GM21723 (cell line): ENCODE data around the gene IQCF6.
"Not testable (repeated sequence)": the region's sequence is repeated elsewhere in the genome, so short reads cannot be mapped to it uniquely, and the experiment has no call there.

Experiments used
- ATAC-seq: cut with Tn5 transposase; IDR thresholded peaks from one replicate; pipeline ENCODE4 v1.9.1; 2021; ENCODE audit warnings: mild to moderate bottlenecking, moderate library complexity; ENCODE audit not compliant: unreplicated experiment

IQCF6 gene

DNA sequence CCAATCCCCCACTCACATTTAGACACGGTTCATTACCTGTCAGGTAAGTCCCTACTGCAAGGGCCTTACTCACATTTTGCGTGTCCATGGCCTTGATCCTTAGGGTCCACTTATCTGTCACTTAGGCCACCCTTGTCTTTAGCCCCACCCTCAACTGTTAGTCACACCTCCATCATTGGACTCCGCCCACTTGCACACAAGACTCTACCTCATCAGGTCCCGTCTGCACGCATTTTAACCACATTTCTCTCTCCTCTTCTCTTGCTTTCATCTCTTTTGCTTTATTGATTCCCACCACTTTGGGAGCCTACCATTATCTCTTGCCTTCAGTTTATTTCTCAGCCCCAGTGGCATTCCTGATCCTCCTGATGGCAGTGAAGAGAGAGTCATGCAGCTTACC, at the start of gene IQCF6:
TSS of gene IQCF6 (minus strand) at position 101 of the 400 bp plus-strand sequence. CDS start at position 88, 13 bp downstream.
- no peak for ATAC-seq

DNA sequence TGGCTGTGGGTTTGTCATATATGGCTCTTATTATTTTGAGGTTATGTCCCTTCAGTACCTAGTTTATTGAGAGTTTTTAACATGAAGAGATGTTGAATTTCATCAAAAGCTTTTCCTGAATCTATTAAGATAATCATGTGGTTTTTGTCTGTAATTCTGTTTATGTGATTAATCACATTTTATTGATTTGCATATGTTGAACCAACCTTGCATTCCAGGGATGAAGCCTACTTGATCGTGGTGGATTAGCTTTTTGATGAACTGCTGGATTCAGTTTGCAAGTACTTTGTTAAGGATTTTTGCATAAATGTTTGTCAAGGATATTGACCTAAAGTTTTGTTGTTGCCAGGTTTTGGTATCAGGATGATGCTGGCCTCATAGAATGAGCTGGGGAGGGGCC, 49.3 kb upstream of the IQCF6 start:
- ATAC-seq: no peak

DNA sequence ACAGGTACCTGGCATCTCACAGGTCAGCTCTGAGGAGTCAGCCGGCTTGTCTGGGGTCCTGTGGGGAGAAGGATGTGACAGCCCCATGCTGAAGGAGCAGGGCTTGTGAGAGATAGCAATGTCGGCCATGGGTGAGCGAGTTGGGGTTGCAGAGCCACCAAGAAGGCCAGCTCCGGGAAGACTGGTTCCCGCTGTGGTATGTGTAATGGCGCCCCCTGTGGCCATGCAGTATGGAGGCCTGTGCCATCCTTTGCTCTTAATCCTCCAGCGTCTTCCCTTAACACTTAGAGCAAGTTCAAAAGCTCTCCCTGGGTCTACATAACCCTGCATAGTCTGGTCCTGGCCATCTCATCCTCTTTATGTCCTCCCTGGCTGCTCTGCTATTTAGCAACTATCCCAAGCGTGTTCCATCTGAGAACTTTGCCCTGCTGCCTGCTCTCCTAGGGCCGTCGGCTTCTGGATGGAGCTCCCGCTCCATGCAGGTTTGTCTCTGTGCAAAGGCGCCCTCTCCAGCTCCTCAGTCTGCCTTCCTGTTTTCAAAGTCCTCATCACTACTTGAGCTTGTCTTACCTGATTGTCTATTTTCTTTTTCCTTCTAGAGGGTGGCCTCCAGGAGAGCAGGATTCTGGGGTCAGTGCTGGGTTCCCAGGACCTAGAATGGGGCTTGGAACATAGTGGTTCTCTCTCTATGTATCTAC, 40.8 kb upstream of the IQCF6 start:
- ATAC-seq: no peak

DNA sequence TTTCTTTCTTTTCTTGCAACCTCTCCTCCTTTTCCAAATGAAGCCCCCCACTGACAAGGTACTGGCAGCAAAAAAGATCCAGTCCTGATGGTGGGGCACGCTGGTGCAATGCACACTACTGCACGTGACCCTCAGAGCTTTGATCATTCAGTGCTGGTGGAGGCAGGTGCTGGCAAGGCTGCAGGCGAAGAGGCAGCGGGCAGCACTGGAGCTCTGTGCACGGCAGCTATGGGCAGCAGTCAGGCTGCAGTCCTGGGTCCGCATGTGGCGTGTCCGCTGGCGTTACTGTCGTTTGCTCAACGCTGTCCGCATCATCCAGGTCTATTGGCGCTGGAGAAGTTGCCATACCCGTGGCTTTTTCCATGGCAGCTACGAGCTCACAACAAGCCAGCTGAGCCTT, 40.1 kb upstream of the IQCF6 start:
- ATAC-seq: no peak

DNA sequence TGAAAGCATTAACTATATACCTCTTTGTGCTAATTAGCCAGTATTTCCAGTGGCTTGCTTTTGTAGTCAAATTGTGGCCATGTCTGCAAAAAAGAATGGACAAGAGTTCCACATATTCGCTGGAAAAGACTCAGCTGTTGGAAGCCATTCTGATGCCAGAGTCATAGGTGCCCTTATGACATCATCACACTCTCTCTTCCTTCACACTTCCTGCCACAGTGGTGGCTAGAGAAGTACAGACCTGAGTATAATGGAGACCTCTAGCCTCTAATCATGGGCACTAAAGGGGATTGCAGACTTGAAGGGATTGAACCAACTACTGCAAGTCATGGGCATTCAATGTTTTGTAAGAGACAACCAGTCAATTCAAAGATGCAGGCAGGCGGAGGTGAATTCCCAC, 38.3 kb upstream of the IQCF6 start:
- no peak for ATAC-seq

DNA sequence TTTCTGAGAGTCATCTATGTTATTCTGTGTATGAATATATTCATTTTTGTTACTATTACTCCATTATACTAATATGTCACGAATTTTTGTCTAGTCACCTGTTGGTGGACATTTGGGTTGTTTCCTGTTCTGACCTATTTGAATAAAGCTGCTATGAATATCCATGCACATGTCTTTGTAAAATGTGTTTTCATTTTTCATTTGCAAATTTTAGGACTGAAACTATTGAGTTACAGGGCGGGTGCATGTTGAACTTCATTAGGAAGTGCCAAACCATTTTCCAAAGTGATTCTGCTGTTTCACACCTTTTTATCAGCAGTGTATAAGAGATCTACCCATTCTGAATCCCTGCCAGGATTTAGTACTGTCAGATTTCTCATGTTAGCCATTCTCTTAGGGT, 37.7 kb upstream of the IQCF6 start:
- no peak for ATAC-seq

DNA sequence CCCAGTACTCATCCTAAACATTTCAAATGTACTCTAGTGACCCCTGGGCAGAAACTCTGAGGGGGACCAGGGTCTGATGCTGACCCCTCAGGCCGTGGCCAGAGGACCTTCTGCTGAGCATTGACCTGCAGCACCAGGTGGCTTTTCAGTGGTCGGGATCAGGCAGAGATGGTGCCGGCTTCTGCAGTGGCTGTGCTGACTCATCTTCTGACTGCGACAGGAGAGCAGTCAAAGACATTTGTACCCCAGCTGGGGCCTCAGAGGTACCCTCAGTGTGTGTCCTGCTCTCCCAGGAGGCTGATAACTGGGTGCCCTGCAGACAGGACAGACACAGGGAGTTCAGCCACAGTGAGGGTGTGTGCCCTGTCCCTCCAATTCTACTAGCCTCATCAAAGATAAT, 36.6 kb upstream of the IQCF6 start:
- no peak for ATAC-seq

DNA sequence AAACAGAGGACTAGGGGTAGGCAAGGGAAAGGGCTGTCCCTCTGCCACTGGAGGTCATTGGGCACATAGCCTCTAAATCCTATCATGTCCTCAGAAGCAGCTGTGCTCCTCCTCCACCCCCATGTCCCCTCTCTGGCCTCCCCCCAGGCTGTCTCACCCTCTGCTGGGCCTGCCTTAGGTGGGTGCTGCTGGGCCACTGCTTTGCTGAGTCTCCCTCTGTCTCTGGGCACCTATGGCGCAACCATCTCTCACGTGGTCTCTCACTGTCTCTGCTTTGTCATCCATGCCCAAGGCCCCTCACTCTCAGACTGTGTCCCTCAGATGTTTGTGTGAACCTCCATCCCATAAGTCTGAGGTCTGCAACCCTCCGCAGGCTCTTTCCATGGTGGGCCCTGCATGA, 35.0 kb upstream of the IQCF6 start:
- no peak for ATAC-seq

DNA sequence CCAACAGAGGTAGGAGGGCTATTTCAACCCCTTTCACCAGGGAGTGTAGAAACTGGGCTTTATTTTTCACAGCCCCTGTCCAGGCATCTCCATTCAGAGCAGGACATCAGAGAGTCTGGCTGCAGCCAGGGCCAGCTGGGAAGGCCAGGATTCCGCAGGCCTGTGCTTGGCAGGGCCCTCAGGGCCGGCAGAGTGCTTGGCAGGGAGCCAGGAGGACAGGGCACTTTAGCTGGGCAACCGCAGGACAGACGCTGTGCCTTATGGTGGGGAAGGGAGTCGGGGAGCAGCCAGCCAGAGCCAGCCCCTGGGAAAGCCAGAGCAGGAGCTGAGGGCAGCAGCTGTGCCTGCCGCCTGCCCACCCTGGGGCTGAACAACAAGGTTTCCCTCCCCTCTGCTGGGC, 34.5 kb upstream of the IQCF6 start:
- no peak for ATAC-seq

DNA sequence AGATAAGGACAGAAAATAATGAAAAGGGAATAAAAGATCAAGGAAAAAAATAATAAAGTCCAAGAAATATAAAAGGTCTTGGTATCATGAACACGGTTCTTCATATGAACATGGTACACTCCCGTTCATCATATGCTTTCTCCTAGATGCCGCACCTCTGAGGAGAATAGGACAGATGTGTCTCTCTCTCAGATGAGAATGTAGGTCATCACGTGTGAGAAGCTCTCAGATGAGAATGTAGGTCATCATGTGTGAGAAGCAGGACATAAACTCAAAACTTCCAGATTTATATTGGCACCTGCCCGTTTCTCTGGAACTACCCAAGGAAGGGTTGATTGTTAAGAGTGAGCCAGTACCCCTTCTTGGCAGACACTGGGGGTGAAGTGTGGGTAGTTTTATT, 29.9 kb upstream of the IQCF6 start:
- no peak for ATAC-seq

DNA sequence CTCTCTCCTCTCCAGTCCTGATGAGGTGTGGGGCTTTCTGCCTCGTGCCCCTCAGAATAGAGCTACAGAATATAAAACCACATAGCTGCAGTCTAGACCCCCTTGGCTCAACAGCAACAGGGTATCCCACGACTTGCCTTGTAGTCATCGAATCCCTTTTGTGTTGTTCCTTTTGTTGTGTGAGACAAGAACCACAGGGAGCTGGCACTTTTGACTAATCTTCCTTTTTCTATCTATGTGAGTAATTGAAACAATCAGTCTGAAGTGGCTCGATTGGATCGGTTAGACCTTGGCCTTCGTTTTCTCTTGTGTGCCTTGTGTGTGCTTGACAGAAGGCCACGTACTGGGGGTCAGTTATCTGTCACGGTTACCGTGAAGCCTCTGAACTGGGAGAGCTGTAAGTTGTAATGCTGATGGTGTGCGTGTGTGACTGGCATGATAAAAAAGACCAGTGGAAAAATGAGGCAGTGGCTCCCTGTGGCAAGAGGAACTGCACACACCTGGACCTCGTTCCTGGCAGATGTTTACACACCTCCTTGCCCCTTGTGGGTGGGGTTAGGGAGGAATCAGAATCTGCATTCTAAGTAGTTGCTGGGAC, 23.2 kb upstream of the IQCF6 start:
- no peak for ATAC-seq

DNA sequence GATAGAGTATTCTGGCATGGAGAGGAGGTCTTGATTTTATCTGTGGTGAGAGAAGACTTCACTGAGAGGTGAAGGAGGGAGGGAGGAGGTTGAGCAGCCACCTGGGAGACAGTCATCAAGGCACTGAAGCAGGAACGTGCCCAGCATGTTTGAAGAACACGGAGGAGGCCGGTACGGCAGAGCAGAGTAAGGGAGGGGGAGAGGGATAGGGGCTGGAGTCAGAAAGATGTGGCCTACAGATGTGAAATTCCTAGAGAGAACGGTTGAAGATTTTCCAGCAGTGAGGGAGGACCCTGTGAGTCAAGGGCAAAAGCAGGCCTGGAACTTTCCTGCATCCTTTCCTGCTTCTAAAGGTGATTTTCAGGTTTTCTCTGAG, 21.7 kb upstream of the IQCF6 start:
- no peak for ATAC-seq

DNA sequence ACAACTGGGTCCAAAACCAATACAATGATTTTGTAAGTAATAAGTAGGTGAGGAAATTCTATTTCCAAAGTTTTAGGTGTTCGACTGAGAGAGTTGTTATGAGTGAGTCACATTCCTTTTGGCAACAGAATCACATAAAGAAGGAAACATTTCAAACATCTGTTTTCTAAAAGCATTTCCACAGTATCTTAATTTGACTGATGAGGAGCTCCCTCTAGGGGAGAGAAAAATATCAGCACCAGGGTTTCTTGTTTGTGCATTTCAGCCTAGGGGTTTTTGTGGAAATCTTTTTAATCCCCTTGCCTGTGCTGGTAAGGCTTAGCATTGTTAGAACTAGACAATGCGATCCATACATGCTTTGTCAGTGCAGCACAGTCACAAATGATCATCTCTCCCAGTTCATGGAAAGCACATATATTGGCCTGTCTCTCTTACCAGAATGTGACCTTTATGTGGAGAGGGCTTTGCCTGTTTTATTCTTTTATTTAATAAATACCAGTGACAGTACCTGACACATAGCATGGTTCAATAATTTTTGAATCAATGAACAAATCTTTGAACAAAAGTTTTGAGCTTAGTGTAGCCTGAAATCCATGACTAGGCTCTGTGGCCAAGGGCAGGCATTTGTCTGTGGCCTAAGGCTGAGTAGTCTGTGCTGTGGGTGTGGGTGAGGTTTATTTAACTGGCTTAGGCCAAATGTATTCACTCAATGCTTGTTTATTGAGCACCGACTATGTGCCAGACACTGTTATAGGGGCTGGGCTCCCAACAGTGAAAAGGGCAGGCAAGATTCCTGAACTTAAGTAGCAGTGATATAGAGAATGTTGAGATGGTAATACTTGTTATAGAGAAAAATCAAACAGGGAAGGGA, 21.1 kb upstream of the IQCF6 start:
- ATAC-seq: no peak

DNA sequence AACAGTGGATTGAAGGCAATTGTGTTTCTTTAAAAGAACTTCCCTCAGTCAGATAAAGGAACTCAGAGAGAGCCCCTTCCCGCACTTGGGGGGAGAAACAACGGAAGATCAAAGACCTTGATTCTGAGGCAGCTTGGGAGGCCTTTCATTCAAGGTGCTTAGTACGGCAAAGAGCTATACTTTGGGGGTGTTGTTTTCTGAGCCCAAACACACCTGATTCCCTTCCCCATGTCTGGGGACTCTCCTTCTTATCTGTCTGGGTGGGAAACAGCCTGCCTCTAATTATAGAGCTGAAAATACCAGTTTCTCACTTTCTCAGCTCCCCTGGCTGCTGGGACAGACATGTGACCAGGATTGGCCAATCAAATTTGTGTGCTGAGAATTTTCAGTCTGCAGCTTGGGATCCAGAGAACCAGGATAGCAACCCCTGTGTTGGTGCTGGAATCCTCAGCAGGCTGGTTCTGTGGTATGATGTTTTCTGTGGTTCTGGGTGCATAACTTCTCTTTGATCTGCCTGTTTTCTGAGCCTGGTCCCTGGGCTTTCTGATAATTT, 19.4 kb upstream of the IQCF6 start:
- ATAC-seq: no peak

DNA sequence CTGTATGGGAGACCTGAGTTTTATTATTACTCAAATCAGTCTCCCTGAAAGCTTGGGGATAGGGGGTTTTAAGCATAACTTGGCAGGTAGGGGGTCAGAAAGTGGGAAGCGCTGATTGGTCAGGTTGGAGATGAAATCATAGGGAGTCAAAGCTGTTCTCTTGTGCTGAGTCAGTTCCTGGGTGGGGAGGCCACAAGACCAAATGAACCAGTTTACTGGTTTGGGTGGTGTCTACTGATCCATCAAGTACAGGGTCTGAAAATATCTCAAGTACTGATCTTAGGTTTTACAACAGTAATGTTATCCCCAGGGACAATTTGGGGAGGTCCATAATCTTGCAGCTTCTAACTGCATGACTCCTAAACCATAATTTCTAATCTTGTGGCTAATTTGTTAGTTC, 17.8 kb upstream of the IQCF6 start:
- no peak for ATAC-seq

DNA sequence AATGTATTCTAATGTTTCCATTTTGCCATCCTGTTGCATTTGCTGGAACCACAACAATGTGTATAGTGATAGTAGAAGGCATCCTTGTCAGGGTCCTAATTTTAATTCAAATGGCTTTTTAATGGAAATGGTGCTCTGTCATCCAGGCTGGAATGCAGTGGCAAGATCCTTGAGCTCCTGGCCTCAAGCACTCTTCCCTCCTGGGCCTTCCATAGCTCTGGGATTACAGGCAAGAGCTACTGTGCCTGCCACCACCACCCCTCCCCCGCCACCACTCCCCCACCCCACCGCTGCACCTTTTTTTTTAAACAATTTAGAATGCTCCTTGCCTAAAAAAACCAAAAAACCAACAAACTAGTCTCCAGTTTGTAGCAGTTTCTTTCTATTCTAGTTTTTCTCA, 15.2 kb upstream of the IQCF6 start:
- no peak for ATAC-seq

DNA sequence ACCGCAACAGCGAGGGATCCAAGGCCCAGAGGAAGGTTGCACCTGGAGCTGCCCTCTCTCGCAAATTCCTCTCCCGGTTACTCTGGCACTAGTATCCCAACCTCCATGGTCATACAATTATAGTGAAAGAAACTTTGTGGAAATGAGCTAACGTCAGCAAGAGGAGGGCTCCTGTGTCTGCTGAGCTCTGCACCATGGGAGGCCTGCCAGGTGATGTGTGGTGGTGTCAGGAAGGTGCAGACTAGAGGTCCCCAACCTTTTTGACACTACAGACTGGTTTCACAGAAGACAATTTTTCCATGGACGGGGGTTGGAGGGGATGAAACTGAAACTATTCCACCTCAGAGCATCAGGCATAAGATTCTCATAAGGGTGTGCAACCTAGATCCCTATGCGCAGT, 13.2 kb upstream of the IQCF6 start:
- ATAC-seq: no peak

DNA sequence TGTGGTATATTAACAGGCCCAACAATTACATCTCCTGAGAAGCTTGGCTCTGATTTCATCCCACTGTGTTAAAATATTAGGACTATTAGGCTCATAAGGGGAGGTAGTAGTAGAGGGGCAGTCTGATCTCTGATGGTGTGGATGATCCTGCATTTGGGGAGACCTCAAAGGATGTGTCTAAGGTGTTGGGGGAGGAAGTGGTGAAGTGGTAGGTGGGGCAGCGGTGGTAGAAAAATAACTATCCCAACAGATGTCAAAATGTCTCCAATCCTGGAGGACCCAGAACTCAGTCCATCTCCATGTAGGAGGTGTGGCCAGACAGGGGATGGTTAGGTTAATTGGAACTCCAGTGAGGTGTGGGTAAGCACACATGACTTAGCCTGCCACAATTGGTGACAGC, 10.4 kb upstream of the IQCF6 start:
- ATAC-seq: no peak

DNA sequence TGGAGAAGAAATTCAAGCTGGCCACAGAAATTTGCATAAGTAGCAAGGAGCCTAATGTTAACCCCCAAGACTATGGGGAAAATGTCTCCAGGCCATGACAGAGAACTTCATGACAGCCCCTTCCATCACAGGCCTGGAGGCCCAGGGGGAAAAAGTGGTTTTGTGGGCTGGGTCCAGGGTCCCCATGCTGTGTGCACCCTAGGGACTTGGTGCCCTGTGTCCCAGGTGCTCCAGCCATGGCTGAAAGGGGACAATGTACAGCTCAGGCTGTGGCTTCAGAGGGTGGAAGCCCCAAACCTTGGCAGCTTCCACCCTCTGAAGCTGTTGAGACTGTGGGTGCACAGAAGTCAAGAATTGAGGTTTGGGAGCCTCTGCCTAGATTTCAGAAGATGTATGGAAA, 8.5 kb upstream of the IQCF6 start:
- ATAC-seq: not testable (repeated sequence)

DNA sequence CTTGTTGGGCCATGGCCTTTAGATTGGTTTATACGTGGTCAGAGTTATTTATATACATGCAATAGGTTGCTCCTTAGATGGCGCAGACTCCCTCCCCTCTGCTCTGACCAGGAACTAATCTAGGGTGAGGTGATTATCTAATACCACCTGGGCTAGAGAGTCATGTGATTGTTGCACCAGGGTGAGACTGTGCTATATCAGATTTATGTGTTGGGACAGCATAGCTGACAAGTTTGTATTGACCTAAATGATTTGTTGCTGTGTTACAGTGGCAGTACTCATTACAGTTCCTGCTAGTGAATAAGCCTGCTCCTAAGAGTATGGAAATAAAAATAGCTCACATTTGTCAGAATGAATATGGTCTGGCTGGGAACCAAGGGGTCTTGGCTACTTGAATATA, 7.2 kb upstream of the IQCF6 start:
- no peak for ATAC-seq

DNA sequence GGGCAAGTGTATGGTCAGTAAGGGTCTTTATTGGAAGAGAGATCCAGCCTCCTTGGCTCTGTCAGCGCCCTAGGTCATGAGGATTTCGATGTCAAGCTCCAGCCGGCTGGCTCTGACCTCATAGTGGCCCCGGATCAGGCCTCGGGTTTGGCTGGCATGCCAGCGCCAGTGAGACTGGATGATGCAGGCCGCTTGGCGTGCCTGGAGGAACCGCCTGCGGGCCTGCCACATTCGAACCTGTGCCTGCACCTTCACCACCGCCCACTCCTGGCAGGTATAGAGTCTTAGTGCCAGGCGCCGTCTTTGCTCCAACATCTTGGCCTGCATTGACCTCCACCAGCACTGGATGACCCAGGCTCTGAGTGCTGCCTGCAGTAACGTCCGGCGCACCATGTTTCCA, 483 bp downstream of the IQCF6 start:
- no peak for ATAC-seq

DNA sequence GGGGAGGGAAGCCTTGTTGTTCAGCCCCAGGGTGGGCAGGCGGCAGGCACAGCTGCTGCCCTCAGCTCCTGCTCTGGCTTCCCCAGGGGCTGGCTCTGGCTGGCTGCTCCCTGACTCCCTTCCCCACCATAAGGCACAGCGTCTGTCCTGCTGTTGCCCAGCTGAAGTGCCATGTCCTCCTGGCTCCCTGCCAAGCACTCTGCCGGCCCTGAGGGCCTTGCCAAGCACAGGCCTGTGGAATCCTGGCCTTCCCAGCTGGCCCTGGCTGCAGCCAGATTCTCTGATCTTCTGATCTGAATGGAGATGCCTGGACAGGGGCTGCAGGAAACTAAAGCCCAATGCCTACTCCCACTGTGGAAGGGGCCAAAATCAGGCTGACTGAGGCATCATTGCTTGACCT, 1.1 kb downstream of the IQCF6 start:
- no peak for ATAC-seq
